Adrenal gland (tissue), 12 donors: ENCODE measurements around the gene SMURF1. TPM values are rescaled to one million over a fixed set of nuclear protein-coding genes. Genes with fewer than 3 reads are reported as not detected.

Source experiments
- DNase-seq, 7 donors: peaks; one replicate each; pipeline ENCODE4 v3.0.0-alpha.2; 2019 to 2020
- H3K27ac ChIP-seq, 5 donors: fragments of 200-600 bp; sonication (generic) in 4 of 5; 1 replicate in 3 of 5; 2 replicates in 2 of 5; pipeline versions ENCODE4 v1.5.1 to v1.8.0; 2016 to 2020; ENCODE audit warnings: mild to moderate bottlenecking in 1 of 5
- H3K27me3 ChIP-seq: fragments of 200-600 bp; 2 replicates; pipeline ENCODE4 v1.8.0; 2021
- H3K36me3 ChIP-seq, 2 donors: fragments of 200-600 bp; replicated peaks in 1 of 2; 1 replicate in 1 of 2; 2 replicates in 1 of 2; pipeline versions ENCODE4 v1.5.1 to v1.8.0; 2018 to 2022
- H3K4me1 ChIP-seq, 2 donors: fragments of 200-600 bp; replicated peaks in 1 of 2; 1 replicate in 1 of 2; 2 replicates in 1 of 2; pipeline versions ENCODE4 v1.5.1 to v1.8.0; 2018 to 2021
- H3K4me3 ChIP-seq, 4 donors: fragments of 200-600 bp; sonication (generic) in 3 of 4; one replicate each; pipeline ENCODE4 v1.5.1; 2016 to 2018
- H3K9me3 ChIP-seq, 3 donors: fragments of 200-600 bp; sonication (generic) in 1 of 3; replicated peaks in 1 of 3; 1 replicate in 2 of 3; 2 replicates in 1 of 3; pipeline versions ENCODE4 v1.5.1 to v1.8.0; 2016 to 2021
- POLR2A ChIP-seq, 2 donors: fragments of 450-650 bp; IDR thresholded peaks; one replicate each; pipeline ENCODE4 v1.6.1; 2017; ENCODE audit warnings: antibody characterized with exemption in 2 of 2, mild to moderate bottlenecking in 2 of 2, moderate library complexity in 1 of 2
- WGBS, 4 donors: extraction: QIAGEN DNeasy Blood & Tissue Kit in 2 of 4; methylation state at CpG; one replicate each; pipeline versions ENCODE4 v1.1.5 to v1.1.7; 2013 to 2017; 5-methylcytosine and 5-hydroxymethylcytosine counted together
- intact Hi-C, 2 donors: fragments of 100-400 bp; cut with DNase I; formaldehyde crosslinking; loops; one replicate each; pipeline versions ENCODE4 v1.14.1 to v1.15.0; 2022 to 2023
- polyA plus RNA-seq, 3 donors: library from polyadenylated mRNA; stranded (reverse); fragments of 200-250 nt in 2 of 3; fragments of 350-450 nt in 1 of 3; fragmentation: Illumina TruSeq in 1 of 3; extraction: RNeasy Lipid Tissue Mini Kit (QIAGEN cat#74804) in 1 of 3; gene quantifications; one replicate each; pipeline ENCODE4 v1.2.3, GENCODE V29; 2013 to 2014
- total RNA-seq, 9 donors: library from RNA; depleted of rRNA in 4 of 9; stranded (reverse); fragments of >200 nt in 4 of 9; fragments of 120-200 nt in 1 of 9; fragmentation: NEBNext Ultra II Directional in 1 of 9; extraction: Animal tissue kit (Norgen Biotek cat#: 25700) in 1 of 9; gene quantifications; one replicate each; pipeline versions ENCODE4 v1.1.0 to v1.2.4, GENCODE V29; 2013 to 2023
- TF ChIP-seq, protein P1 (sequence below), 6 experiments: fragments of 450-650 bp in 4 of 6; fragments of 200-600 bp in 2 of 6; sonication (generic) in 1 of 6; IDR thresholded peaks; 1 replicate in 5 of 6; 2 replicates in 1 of 6; pipeline versions ENCODE4 v1.5.1 to v1.8.0; 2016 to 2021; ENCODE audit warnings: antibody characterized with exemption in 6 of 6, mild to moderate bottlenecking in 2 of 6, moderate library complexity in 1 of 6
- donor health status: healthy with polysubstance abuse.
- donor health status: Bipolar disorder and iron deficiency.
- donor health status: DM: yes; HTN: yes; CAD: no.
- donor health status: DM: no; HTN: no; CAD: no.
- donor health status: DM: no; HTN: no; CAD: no.
- donor health status: DM: yes; HTN: yes; CAD: no.

SMURF1 gene
- total and polyA plus RNA-seq, 12 donors: 8.9 to 40.3 (median 22.3) TPM

DNA sequence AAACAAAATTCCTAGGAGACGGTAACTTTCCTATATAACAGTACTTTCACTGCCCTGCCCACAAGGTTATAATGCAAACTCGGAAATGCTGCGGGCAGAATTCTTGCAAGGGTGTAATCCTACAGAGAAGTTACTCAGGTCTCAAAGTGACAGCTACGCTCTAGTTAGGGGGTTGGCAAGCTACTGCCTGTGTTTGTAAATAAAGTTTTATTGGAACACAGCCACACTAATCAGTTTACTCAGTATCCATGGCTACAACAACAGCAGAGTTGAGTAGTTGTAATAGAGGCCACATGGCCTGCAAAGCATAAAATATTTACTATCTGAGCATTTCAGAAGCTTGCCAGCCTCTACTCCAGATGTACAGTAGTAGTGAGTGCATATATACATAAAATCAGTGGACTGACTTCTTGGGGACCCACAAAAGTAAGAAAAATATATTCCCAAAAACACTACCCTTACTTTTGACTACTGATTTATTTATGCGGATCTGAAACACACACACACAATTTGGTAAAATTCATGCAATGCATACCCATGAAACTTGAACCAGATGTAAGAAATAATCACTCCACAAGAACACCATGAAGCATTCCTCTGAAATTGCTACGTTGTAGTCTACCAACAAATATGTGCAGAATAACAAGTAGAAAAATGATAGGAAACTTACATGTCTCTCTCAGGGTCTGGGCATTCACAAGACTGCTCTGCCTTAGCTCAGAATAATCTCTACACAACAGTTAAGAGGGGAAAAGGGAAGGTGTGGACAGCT, 53.0 kb downstream of the SMURF1 start:
- H3K27ac ChIP-seq: no peak overlapping the region
- H3K27me3 ChIP-seq: no peaks in the 10 kb centered on the region
- H3K36me3 ChIP-seq: no peaks in the 10 kb centered on the region
- no peaks in the 10 kb centered on the region for H3K9me3 ChIP-seq
- WGBS, 4 donors: 93 to 95% (median 94%) methylated on average over 6 of the region's 6 CpGs
- TF ChIP-seq POLR2A (IDR thresholded peaks at IDR 0.05): no peak
- TF ChIP-seq, protein P1, sequence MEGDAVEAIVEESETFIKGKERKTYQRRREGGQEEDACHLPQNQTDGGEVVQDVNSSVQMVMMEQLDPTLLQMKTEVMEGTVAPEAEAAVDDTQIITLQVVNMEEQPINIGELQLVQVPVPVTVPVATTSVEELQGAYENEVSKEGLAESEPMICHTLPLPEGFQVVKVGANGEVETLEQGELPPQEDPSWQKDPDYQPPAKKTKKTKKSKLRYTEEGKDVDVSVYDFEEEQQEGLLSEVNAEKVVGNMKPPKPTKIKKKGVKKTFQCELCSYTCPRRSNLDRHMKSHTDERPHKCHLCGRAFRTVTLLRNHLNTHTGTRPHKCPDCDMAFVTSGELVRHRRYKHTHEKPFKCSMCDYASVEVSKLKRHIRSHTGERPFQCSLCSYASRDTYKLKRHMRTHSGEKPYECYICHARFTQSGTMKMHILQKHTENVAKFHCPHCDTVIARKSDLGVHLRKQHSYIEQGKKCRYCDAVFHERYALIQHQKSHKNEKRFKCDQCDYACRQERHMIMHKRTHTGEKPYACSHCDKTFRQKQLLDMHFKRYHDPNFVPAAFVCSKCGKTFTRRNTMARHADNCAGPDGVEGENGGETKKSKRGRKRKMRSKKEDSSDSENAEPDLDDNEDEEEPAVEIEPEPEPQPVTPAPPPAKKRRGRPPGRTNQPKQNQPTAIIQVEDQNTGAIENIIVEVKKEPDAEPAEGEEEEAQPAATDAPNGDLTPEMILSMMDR (IDR thresholded peaks at IDR 0.05): no peak
- intact Hi-C loops: no loop called here
- no peak overlapping the region for H3K4me3 ChIP-seq
- peaks cover 8 to 35% of the 10 kb centered on the region in 2 donors for H3K4me1 ChIP-seq
- no peak for DNase-seq

DNA sequence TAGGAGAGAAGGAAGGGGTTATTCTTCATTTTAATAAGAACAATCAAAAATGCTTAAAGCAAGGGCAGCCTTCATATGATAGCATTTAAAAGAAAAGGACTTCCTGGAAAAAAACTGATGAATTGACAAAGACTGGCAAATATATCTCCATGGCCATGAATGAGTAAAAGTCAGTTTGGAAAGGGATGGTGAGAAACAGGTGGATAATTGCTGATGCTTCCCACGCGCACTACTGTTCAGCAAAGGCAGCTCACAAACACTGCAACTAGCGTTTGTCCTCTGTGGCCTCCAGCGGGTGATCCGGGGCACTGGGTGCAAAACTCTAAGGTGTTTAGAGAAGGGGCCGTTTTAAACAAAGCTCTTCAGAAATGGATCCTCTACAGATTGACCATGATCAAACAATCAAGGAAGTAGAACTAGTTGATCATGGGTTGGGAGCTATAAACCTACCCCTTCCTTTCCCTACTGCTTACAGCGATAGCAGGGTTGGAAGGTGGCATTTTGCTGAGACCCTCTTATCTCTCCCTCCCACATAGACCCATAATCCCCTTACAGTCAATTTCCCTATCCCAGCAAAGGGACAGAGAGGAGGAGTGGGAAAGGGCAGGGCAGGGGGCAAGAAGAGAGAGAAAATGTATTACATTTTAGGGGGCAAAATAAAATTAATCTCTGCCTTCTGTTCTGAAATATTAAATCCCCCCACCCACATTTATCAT, 53.8 kb downstream of the SMURF1 start:
- TF ChIP-seq, protein P1 (IDR thresholded peaks at IDR 0.05): no peak
- no peak for TF ChIP-seq POLR2A (IDR thresholded peaks at IDR 0.05)
- Histone ChIP-seq H3K9me3 (no peaks in the 10 kb centered on the region), H3K27me3 (no peaks in the 10 kb centered on the region), H3K4me1 (peaks cover 0 to 26% of the 10 kb centered on the region in 2 donors), H3K4me3 (no peak overlapping the region), H3K36me3 (no peaks in the 10 kb centered on the region), H3K27ac (no peak overlapping the region)
- no peak for DNase-seq
- intact Hi-C loops: no loop called here
- 80 to 85% (median 83%) methylated on average over 7 of the region's 7 CpGs for WGBS, 4 donors

DNA sequence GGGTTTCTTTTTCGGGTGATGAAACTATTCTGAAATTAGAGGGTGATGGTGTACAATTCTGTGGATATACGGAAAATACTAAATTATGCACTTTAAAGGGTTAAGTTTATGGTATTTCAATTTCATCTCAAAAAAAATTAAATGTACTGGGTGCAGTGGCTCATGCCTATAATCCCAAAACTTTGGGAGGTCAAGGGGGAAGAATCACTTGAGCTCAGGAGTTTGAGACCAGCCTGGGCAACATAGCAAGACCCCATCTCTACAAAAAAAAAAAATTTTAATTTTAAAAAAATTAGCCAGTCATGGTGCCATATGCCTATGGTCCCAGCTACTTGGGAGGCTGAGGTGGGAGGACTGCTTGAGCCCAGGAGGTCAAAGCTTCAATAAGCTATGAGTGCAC, 57.0 kb downstream of the SMURF1 start:
- DNase-seq: no peak
- H3K4me1 ChIP-seq: peaks cover 0 to 14% of the 10 kb centered on the region in 2 donors
- TF ChIP-seq, protein P1 (IDR thresholded peaks at IDR 0.05): no peak
- H3K36me3 ChIP-seq: no peaks in the 10 kb centered on the region
- intact Hi-C loops: no loop called here
- no peak overlapping the region for H3K4me3 ChIP-seq
- no peaks in the 10 kb centered on the region for H3K9me3 ChIP-seq
- H3K27ac ChIP-seq: no peak overlapping the region
- H3K27me3 ChIP-seq: no peaks in the 10 kb centered on the region
- WGBS, 4 donors: 96 to 97% (median 96%) methylated on average over 2 of the region's 2 CpGs

DNA sequence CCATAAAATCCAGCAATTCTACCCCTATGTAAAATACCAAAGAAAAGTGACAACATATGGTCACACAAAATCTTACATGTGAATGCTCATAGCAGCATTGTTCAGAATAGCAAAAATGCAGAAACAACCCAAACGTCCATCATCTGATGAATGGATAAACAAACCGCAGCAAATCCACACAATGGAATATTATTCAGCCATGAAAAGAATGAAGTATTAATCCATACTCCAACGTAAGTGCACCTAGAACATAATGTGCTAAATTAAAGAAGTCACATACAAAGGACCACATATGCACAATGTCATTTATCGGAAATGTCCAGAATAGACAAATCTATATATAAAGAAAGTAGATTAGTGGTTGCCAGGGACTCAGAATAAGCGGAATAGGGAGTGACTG, 57.4 kb downstream of the SMURF1 start:
- H3K36me3 ChIP-seq: no peaks in the 10 kb centered on the region
- intact Hi-C loops: no loop called here
- WGBS, 4 donors: 90 to 97% (median 96%) methylated on average over 5 of the region's 5 CpGs
- DNase-seq: no peak
- no peak overlapping the region for H3K4me3 ChIP-seq
- TF ChIP-seq, protein P1 (IDR thresholded peaks at IDR 0.05): no peak
- no peak for TF ChIP-seq POLR2A (IDR thresholded peaks at IDR 0.05)
- no peaks in the 10 kb centered on the region for H3K9me3 ChIP-seq
- H3K4me1 ChIP-seq: peaks cover 0 to 14% of the 10 kb centered on the region in 2 donors
- no peaks in the 10 kb centered on the region for H3K27me3 ChIP-seq
- no peak overlapping the region for H3K27ac ChIP-seq
